ENCODE measurements around the gene CDKN1C.

The CDKN1C gene

DNA sequence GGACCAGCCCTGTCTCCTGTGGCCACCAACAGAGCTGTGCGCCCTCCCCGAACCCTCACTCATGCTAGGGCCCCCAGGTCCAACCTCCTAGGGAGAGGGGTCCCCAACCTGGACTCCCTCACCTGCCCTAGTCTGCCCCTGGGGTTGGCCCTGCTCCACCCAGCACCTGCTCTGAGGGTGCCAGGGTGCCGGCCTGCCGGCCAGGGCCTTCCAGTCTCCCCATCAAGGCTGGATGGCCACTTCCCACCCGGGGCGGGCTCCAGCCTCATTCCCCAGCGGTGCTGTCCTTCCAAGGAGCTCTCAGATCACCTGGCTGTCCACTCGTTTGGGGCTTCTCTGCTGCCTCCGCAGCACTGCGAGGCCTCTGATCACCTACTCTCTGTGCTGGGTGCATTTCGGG, 39.1 kb downstream of the CDKN1C start:
- no peak for DNase-seq (ENCODE audit: low spot score)

- DNase-seq (ENCODE audit: low spot score), result no peak
Measured at GRCh38 chr11:2846056-2846455, 39.5 kb downstream of the CDKN1C start.

GRCh38 chr11:2844996-2845395, 40.6 kb downstream of the CDKN1C start:
- no peak for DNase-seq (ENCODE audit: low spot score)

DNA sequence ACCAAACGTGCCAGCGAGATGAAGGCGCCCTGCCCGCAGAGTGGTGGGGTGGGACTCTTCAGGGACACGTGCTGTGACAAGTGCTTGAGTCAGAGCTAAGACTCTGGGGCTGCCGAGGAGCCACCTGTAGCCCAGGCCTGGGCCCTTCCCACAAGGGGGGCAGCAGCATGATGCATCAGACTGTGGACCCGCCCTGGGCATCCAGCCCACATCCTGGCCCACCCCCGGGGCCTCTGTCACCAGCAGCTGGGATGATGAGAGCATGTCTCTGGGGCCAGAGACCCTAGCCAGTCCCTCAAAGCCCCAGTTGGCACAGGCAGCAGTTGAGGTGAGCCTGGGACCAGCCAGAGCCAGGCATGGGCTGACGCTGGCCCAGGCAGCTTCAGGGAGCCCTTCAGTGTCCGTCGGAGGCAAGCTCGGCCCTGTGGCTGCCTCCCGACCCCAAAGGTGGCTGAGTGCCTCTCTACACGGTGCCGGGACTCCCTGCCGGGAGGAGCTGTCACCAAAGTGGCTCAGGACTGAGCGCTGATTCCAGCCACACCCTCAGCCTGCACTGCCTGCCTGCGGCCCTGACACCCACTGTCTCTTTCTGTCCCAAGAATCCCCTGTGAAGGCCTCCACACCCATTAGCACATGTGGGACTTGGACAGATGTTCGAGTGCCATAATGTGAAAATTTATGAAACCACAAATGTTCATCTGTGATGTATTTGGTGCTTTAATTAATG, 41.3 kb downstream of the CDKN1C start:
- DNase-seq (ENCODE audit: low spot score), result no peak

DNA sequence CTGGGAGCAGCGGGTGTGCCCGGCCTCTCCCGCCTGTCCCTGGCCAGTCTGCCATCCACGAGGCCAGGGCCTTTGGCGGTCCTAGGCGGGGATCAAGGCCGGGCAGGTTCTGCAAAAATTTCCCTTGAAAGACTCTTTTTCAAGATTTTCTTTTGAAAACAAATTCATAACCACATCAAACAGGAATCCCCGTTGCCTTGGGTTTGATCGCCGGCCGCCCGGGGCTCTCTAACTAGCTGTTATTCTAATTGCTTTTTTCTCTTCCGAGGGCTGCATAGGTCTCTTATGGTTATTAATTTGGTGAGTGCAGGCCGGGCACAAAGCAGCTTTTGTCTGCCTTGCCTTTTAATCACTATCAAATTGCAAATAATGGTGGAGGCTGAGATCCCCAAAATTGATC, 42.0 kb downstream of the CDKN1C start:
- no peak for DNase-seq (ENCODE audit: low spot score)

- DNase-seq (ENCODE audit: low spot score), result no peak
Measured at GRCh38 chr11:2842876-2843275, 42.7 kb downstream of the CDKN1C start.

GRCh38 chr11:2841411-2842190, 44.0 kb downstream of the CDKN1C start:
- DNase-seq (ENCODE audit: low spot score), result no peak

- DNase-seq (ENCODE audit: low spot score), result no peak
Measured at GRCh38 chr11:2839395-2839943, 46.1 kb downstream of the CDKN1C start.

- no peak for DNase-seq (ENCODE audit: low spot score)
Measured at GRCh38 chr11:2838676-2839294, 46.8 kb downstream of the CDKN1C start.

DNA sequence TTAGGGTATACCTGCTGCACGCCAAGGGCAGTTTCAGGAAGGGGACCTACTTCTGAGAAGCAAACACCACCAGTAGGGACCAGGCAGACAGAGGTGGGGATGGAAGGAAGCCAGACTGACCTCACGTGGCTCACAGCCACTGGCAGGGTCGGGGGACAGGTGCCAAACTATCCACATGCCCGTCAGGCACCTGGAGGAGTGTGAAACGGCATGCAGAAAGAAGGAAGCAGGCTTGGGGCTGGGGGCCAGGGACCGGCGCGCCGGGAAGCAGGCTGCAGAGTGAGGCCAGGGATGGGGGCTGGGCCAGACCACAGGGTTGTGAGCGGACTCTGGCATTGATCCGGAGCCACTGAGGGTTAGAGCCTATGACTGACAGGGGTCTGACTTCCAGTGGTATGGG, 47.5 kb downstream of the CDKN1C start:
- no peak for DNase-seq (ENCODE audit: low spot score)

DNA sequence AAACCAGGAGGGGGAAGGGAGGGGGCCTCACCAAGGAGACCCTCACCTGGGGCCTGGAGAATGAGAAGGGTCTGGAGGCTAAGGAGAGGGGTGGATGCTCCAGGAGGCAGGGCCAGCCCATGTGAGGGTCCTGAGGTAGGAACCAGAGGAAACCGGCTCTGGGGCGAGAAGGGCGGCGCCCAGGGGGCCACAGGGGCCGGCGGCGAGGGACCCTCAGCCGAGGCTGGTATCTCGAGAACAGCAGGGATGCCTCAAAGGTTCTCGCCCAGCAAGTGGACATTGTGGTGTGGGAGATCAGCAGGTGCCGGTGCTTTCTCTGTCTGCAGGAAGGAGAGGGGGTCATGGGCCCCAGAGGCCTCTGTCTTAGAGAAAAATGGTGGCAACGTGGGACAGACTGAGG, 47.9 kb downstream of the CDKN1C start:
- no peak for DNase-seq (ENCODE audit: low spot score)

DNA sequence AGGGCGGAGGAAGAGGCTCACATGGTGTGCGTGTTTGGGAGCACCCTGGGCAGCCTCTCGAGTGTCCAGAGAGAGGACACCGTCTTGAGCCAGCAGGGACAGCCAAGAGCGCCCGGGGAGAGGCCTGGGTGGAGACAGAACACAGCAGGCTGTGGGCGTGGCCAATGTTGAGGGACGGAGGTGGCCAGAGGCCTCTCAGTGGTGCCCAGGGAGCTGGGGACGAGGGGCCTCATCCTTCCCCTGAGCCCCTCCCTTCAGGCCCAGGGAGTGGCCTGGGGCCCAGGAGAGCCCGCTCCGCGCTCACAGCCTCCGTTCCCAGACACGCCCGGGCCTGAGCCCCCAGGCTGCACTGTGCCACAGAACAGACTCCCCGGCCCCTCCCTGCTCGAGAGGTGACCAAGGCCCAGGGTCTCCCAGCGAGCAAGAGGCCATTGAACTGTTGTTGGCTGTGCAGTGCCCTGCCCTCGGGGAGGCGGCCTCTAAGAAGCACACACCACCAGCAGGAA, 48.4 kb downstream of the CDKN1C start:
- DNase-seq (ENCODE audit: low spot score), result peak; percentile 90

GRCh38 chr11:2836315-2837095, 49.1 kb downstream of the CDKN1C start:
- DNase-seq (ENCODE audit: low spot score), result no peak

DNA sequence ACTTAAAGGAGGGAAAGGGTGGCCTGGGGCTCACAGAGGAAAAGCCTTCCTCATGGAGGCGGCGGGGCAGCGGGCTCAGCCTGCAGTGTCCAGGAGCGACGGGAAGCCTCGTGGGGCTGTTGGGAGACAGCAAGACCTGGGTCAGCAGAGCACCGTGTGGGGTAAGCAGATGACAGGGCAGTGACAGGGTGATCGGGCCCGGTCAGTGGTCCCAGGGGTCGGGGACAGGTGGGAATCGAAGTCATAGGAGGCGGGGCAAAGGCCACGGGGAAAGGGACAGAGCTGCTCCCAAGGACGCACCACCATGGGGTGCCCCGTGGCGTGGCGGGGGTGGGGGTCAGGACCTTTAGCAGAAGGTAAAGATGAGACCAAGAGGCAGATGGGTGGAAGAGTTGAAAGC, 49.8 kb downstream of the CDKN1C start:
- DNase-seq (ENCODE audit: low spot score), result no peak

- DNase-seq (ENCODE audit: low spot score), result no peak
Measured at GRCh38 chr11:2835296-2835695, 50.3 kb downstream of the CDKN1C start.

- no peak for DNase-seq (ENCODE audit: low spot score)
Measured at GRCh38 chr11:2834503-2835273, 50.9 kb downstream of the CDKN1C start.

DNA sequence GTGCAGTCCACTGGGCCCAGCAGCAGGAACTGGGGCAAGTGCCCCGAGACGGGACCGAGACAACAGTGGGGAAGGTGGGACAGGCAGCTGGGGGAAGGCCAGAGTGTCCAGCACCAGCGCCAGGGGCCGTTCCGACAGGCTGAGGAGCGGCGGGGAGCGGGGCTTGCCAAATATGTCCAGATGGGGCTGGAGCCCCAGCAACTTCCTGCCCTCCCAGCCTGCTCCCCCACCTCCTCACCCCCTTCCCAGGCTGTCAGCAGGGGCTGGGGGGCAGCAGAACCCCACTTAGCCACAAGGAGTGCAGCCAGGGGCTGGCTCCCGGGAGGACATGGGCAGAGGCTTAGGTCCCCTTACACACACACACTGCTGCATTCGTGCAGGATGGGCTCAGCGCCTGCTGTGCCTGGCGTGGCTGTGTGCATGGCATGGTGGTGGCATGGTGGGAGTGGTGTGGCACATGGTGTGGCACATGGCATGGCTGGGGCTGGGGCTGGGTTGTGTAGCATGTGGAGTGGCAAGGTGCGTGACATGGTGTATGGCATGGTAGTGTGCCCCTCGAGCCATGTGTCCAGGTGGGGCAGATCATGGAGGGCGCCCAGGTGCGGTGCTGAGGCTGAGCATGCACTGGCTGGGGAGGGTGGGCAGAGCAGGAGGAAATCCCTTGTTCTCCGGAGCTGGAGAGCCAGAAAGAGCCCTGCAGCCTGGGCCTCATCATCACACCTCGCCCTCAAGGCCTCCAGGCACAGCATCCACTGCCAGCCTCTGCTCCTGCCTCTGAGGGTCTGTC, 51.7 kb downstream of the CDKN1C start:
- no peak for DNase-seq (ENCODE audit: low spot score)
